Measurements from ENCODE around the gene DYRK1B.

DNA sequence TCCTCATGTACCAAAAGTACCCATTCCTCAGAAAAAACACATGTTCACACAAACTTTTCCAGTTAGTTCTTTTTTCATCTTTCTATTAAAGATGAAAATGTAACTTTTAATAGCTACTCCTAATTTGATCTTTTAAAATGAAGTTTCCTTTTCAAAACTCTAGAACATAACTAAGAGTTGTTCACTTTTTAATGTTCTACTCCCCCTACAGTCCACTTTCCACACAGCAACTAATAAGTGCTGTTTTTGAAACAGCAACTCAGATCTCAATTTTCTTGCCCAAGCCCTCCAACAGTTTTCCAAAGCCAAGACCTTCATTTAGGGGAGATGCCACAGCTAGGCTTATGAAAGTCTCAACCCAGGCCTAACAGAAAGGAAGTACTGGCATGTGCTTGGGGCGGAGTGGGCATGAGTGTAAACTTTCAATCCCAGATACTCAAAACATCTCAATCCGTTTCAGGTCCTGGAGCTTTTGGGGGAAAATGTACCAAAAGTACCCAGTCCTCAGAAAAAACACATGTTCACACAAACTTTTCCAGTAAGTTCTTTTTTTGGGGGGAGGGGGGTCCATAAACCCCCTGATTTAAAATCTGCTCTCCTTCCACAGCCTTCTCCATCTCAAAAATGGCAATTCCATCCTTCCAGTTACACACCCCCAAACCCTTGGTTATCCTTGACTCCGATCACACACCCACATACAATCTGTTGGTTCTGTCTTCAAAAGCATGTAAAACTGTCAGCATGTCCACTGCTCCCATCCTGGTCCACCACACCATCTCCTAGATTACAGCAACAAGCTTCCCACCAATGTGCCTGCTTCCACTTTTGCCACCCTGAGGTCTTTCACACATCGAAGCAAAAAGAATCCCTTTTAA lies 10.2 kb upstream of the DYRK1B start:
- TF ChIP-seq, protein P1, sequence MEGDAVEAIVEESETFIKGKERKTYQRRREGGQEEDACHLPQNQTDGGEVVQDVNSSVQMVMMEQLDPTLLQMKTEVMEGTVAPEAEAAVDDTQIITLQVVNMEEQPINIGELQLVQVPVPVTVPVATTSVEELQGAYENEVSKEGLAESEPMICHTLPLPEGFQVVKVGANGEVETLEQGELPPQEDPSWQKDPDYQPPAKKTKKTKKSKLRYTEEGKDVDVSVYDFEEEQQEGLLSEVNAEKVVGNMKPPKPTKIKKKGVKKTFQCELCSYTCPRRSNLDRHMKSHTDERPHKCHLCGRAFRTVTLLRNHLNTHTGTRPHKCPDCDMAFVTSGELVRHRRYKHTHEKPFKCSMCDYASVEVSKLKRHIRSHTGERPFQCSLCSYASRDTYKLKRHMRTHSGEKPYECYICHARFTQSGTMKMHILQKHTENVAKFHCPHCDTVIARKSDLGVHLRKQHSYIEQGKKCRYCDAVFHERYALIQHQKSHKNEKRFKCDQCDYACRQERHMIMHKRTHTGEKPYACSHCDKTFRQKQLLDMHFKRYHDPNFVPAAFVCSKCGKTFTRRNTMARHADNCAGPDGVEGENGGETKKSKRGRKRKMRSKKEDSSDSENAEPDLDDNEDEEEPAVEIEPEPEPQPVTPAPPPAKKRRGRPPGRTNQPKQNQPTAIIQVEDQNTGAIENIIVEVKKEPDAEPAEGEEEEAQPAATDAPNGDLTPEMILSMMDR (IDR thresholded peaks at IDR 0.05), result peak; percentile 48 to 72 (median 61)
- no peak for TF ChIP-seq POLR2A (IDR thresholded peaks at IDR 0.05; ENCODE audit: low read depth)
